ENCODE results near the gene AIMP2.

GRCh38 chr7:6071406-6071805, 62.3 kb downstream of the AIMP2 start:
- TF ChIP-seq CTCF (optimal IDR thresholded peaks at IDR 0.05 in 1 of 3, IDR thresholded peaks at IDR 0.05 in 1 of 3, conservative IDR thresholded peaks at IDR 0.05 in 1 of 3; ENCODE audit: extremely low read depth in 1 of 3, insufficient read depth in 2 of 3, low read length in 3 of 3) (no peak), EZH2 (IDR thresholded peaks at IDR 0.05; ENCODE audit: low read length) (no peak)
